ENCODE measurements around the gene FH. TPM values are rescaled to one million over a fixed set of nuclear protein-coding genes. Genes with fewer than 3 reads are reported as not detected.

Gene FH
- total and polyA plus RNA-seq, 2 experiments from 2014 or later = 56.2 to 69.8 TPM

GRCh38 chr1:241557551-241558193 lies 38.1 kb upstream of the FH start (continued):
- TF ChIP-seq ZNF462 (CRISPR knock-in tag; IDR thresholded peaks at IDR 0.05) (no peak), EZH2 (IDR thresholded peaks at IDR 0.05; ENCODE audit: low read depth, unreplicated experiment) (no peak)

- no peak overlapping the region for H3K4me3 Mint-ChIP-seq
- no peak overlapping the region for H2AFZ ChIP-seq
- H3K27ac Mint-ChIP-seq = peak overlapping the region; percentile 40; the same call in 1 of the 2 replicates
- no peaks in the 10 kb centered on the region; the same call in 2 of the 3 replicates for H3K4me1 Mint-ChIP-seq
- no peak overlapping the region for H3K4me2 ChIP-seq
- H3K36me3 Mint-ChIP-seq (ENCODE audit: low read depth) = no peaks in the 10 kb centered on the region
- no peaks in the 10 kb centered on the region for H3F3A ChIP-seq (replicated peaks; ENCODE audit: low read depth)
- no peaks in the 10 kb centered on the region for H3K36me3 ChIP-seq (ENCODE audit: insufficient read depth)
- no peak overlapping the region for H3K27ac ChIP-seq (ENCODE audit: low read depth)
- H3K9me2 ChIP-seq (ENCODE audit: insufficient read depth) = no peaks in the 10 kb centered on the region
- no peaks in the 10 kb centered on the region for H3K9me3 Mint-ChIP-seq
- no peak overlapping the region for H3K4me3 ChIP-seq
- H4K20me1 ChIP-seq (replicated peaks; ENCODE audit: insufficient read depth) = no peaks in the 10 kb centered on the region
- no peak for DNase-seq (ENCODE audit: low spot score)
- no peaks in the 10 kb centered on the region for H3K79me2 ChIP-seq (replicated peaks; ENCODE audit: insufficient read depth)
- H3K27me3 Mint-ChIP-seq (ENCODE audit: insufficient read depth, low read depth, poor library complexity) = peaks cover 2% of the 10 kb centered on the region
- no peak for ATAC-seq
- H3K4me1 ChIP-seq (ENCODE audit: insufficient read depth) = no peaks in the 10 kb centered on the region
- H3K27me3 ChIP-seq (ENCODE audit: insufficient read depth) = no peaks in the 10 kb centered on the region
- TF ChIP-seq CTCF (conservative IDR thresholded peaks at IDR 0.05; ENCODE audit: low read depth in 2 of 2) = no peak
- no peak for TF ChIP-seq CREB1 (CRISPR knock-in tag; IDR thresholded peaks at IDR 0.05; ENCODE audit: low read depth)
- no peak for TF ChIP-seq POLR2AphosphoS5 (IDR thresholded peaks at IDR 0.05; ENCODE audit: low read depth)
- no peak for TF ChIP-seq ZNF331 (CRISPR knock-in tag; IDR thresholded peaks at IDR 0.05; ENCODE audit: low read depth)
- no peak for TF ChIP-seq ZNF114 (CRISPR knock-in tag; IDR thresholded peaks at IDR 0.05)
- TF ChIP-seq EZH2phosphoT487 (IDR thresholded peaks at IDR 0.05; ENCODE audit: unreplicated experiment) = no peak
- TF ChIP-seq REST (IDR thresholded peaks at IDR 0.05; ENCODE audit: unreplicated experiment) = no peak
- TF ChIP-seq ETS1 (IDR thresholded peaks at IDR 0.05) = no peak
- TF ChIP-seq NANOG (IDR thresholded peaks at IDR 0.05; ENCODE audit: borderline replicate concordance) = no peak
- TF ChIP-seq STAT1 (IDR thresholded peaks at IDR 0.05; ENCODE audit: unreplicated experiment) = no peak
These were observed 37.5 kb upstream of the FH start for GRCh38 chr1:241557031-241557430.
